CD4-positive, alpha-beta T cell treated with Interleukin-17A for 1 hour (primary cell): ENCODE measurements around the gene HBP1.
"Not testable (repeated sequence)": the region's sequence is repeated elsewhere in the genome, so short reads cannot be mapped to it uniquely, and the experiment has no call there.

Experiments used
- DNase-seq: peaks from one replicate; pipeline ENCODE4 v3.0.0-alpha.2; 2020

Gene HBP1

GRCh38 chr7:107186240-107186639 lies 17.4 kb downstream of the HBP1 start:
- no peak for DNase-seq

GRCh38 chr7:107187774-107188173 lies 19.0 kb downstream of the HBP1 start:
- DNase-seq, result no peak

GRCh38 chr7:107190090-107190489 lies 21.3 kb downstream of the HBP1 start:
- DNase-seq, result no peak

- DNase-seq, result no peak
Observed at GRCh38 chr7:107194052-107194451, 25.2 kb downstream of the HBP1 start.

GRCh38 chr7:107196834-107197610 lies 28.2 kb downstream of the HBP1 start:
- DNase-seq, result no peak

- peak; percentile 34 for DNase-seq
Observed at GRCh38 chr7:107201795-107202450, 33.1 kb downstream of the HBP1 start.

GRCh38 chr7:107203607-107204006 lies 34.8 kb downstream of the HBP1 start:
- DNase-seq, result no peak

- no peak for DNase-seq
Observed at GRCh38 chr7:107206136-107206535, 37.3 kb downstream of the HBP1 start.

GRCh38 chr7:107206706-107207105 lies 37.9 kb downstream of the HBP1 start:
- DNase-seq, result no peak

GRCh38 chr7:107207459-107207858 lies 38.7 kb downstream of the HBP1 start:
- no peak for DNase-seq

GRCh38 chr7:107208024-107208521 lies 39.3 kb downstream of the HBP1 start:
- no peak for DNase-seq

GRCh38 chr7:107208563-107208962 lies 39.8 kb downstream of the HBP1 start:
- DNase-seq, result no peak

- DNase-seq, result no peak
Observed at GRCh38 chr7:107209565-107209964, 40.8 kb downstream of the HBP1 start.

GRCh38 chr7:107210400-107210799 lies 41.6 kb downstream of the HBP1 start:
- DNase-seq, result no peak

- DNase-seq, result no peak
Observed at GRCh38 chr7:107212725-107213124, 43.9 kb downstream of the HBP1 start.

- no peak for DNase-seq
Observed at GRCh38 chr7:107213193-107213788, 44.5 kb downstream of the HBP1 start.

GRCh38 chr7:107213945-107214344 lies 45.1 kb downstream of the HBP1 start:
- DNase-seq, result no peak

GRCh38 chr7:107219563-107220244 lies 50.9 kb downstream of the HBP1 start:
- DNase-seq, result no peak

- no peak for DNase-seq
Observed at GRCh38 chr7:107220356-107220755, 51.6 kb downstream of the HBP1 start.

- DNase-seq, result not testable (repeated sequence)
Observed at GRCh38 chr7:107220806-107221205, 52.0 kb downstream of the HBP1 start.

GRCh38 chr7:107224374-107225223 lies 55.8 kb downstream of the HBP1 start:
- no peak for DNase-seq

GRCh38 chr7:107228291-107228690 lies 59.5 kb downstream of the HBP1 start:
- no peak for DNase-seq
